ENCODE measurements around the gene DTX1. TPM values are rescaled to one million over a fixed set of nuclear protein-coding genes. Genes with fewer than 3 reads are reported as not detected.

Gene DTX1
- total and polyA plus RNA-seq, 2 donors (not counting 3 experiments of a cell fraction or from before 2014, with no cell fraction given), result 0.06 to 0.22 TPM

DNA sequence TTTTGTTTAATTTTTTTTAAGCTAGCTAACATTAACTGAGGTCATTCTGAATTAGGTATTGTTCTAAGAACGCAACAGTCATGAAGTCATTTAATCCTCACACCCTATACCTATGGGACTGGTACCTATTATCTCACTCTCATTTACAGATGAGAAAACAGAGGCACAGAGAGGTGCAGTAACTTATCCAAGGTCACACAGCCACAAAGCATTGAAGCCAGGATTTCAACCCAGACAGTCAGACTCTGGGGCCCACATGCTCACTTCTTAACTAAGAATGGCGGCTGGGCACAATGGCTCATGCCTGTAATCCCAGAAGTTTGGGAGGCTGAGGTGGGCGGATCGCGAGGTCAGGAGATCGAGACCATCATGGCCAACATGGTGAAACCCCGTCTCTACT is 15.0 kb upstream of the DTX1 start:
- no peak for FAIRE-seq
- CTCF ChIA-PET, result interaction anchor here (1.6 kb wide), 1 partner anchor 48 kb away, joined by 12 read pairs; no protein-coding TSS in a partner anchor

More for the DNA sequence above, 15.0 kb upstream of the DTX1 start:
- H3K27me3 ChIP-seq (ENCODE audit: control insufficient read depth in 2 of 2, insufficient read depth in 2 of 2, low read length in 2 of 2), result peaks cover 0 to 4% of the 10 kb centered on the region in 2 experiments
- dilution Hi-C loops (cut with MboI; ENCODE audit: extremely low pct_ligation_motif_present, low sequenced_read_pairs) (no loop called here), intact Hi-C loops (cut with micrococcal nuclease) (loop anchor here (2.0 kb wide), 2 partner anchors 35 to 203 kb away; no protein-coding TSS in a partner anchor)
- no peaks in the 10 kb centered on the region for H3K79me2 ChIP-seq (ENCODE audit: control insufficient read depth, insufficient read depth, low read length)
- POLR2A ChIA-PET, result no interaction called here
- no peaks in the 10 kb centered on the region for H4K20me1 ChIP-seq (replicated peaks; ENCODE audit: control insufficient read depth, extremely low read depth, insufficient read depth, low read length)
- no peak overlapping the region for H2AFZ ChIP-seq (ENCODE audit: low read depth, low read length)
- DNase-seq (ENCODE audit: low read depth, low spot score), result no peak
- TF ChIP-seq JUN (IDR thresholded peaks at IDR 0.05; ENCODE audit: borderline replicate concordance, insufficient read depth, insufficient read length, low read depth) (no peak), EZH2 (IDR thresholded peaks at IDR 0.05; ENCODE audit: borderline replicate concordance, low read depth, low read length, severe bottlenecking) (no peak), MAX (IDR thresholded peaks at IDR 0.05; ENCODE audit: insufficient read depth, insufficient read length) (no peak), POLR2A (IDR thresholded peaks at IDR 0.05; ENCODE audit: low read depth, low read length) (no peak), FOS (IDR thresholded peaks at IDR 0.05; ENCODE audit: borderline replicate concordance, insufficient read depth, low read length) (no peak), GATA2 (IDR thresholded peaks at IDR 0.05; ENCODE audit: insufficient read depth, insufficient read length, low read depth, low read length) (no peak), POLR2AphosphoS5 (IDR thresholded peaks at IDR 0.05; ENCODE audit: insufficient read depth, low read depth, low read length) (no peak), MYC (IDR thresholded peaks at IDR 0.05; ENCODE audit: low read depth, low read length) (no peak)
- TF ChIP-seq, protein P1, sequence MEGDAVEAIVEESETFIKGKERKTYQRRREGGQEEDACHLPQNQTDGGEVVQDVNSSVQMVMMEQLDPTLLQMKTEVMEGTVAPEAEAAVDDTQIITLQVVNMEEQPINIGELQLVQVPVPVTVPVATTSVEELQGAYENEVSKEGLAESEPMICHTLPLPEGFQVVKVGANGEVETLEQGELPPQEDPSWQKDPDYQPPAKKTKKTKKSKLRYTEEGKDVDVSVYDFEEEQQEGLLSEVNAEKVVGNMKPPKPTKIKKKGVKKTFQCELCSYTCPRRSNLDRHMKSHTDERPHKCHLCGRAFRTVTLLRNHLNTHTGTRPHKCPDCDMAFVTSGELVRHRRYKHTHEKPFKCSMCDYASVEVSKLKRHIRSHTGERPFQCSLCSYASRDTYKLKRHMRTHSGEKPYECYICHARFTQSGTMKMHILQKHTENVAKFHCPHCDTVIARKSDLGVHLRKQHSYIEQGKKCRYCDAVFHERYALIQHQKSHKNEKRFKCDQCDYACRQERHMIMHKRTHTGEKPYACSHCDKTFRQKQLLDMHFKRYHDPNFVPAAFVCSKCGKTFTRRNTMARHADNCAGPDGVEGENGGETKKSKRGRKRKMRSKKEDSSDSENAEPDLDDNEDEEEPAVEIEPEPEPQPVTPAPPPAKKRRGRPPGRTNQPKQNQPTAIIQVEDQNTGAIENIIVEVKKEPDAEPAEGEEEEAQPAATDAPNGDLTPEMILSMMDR (IDR thresholded peaks at IDR 0.05; ENCODE audit: extremely low read depth in 1 of 2, insufficient read depth in 1 of 2, low read depth in 1 of 2, low read length in 2 of 2), result no peak
- no peaks in the 10 kb centered on the region for H3K36me3 ChIP-seq (ENCODE audit: control insufficient read depth in 2 of 2, extremely low read depth in 1 of 2, insufficient read depth in 2 of 2, low read length in 2 of 2)
- no peaks in the 10 kb centered on the region for H3K9me1 ChIP-seq (replicated peaks; ENCODE audit: control insufficient read depth, extremely low read depth, insufficient read depth, low read length)
- no peak overlapping the region for H3K9ac ChIP-seq (replicated peaks; ENCODE audit: extremely low read depth, insufficient read depth, low read length)
- BruUV-seq (replicated peaks), result no TSS peak
- H3K27ac ChIP-seq (ENCODE audit: insufficient read depth, low read depth, low read length), result no peak overlapping the region
- H3K9me3 ChIP-seq (replicated peaks; ENCODE audit: control insufficient read depth, insufficient read depth, low read length), result no peaks in the 10 kb centered on the region
- no peak overlapping the region for H3K4me3 ChIP-seq (replicated peaks in 1 of 3; ENCODE audit: insufficient read depth in 1 of 3, low read depth in 1 of 3, low read length in 3 of 3)
- H3K4me2 ChIP-seq (ENCODE audit: insufficient read depth, low read length), result no peak overlapping the region
- peaks cover 12% of the 10 kb centered on the region for H3K4me1 ChIP-seq (ENCODE audit: control insufficient read depth, extremely low read depth, insufficient read depth, low read length)
